AG09309 (cell line): ENCODE results near the gene UNC80.

Experiments
- DNase-seq: peaks from one replicate; pipeline ENCODE4 v3.0.0-alpha.2; 2010; ENCODE audit warnings: low read depth
- H3K4me3 ChIP-seq: 2 replicates; pipeline ENCODE4 v1.5.1; 2011; ENCODE audit warnings: mild to moderate bottlenecking, low read depth, low read length, moderate library complexity; ENCODE audit not compliant: control insufficient read depth
- CTCF ChIP-seq: IDR thresholded peaks from 2 replicates; pipeline ENCODE4 v1.5.1; 2011; ENCODE audit warnings: mild to moderate bottlenecking, low read depth, low read length, inconsistent platforms; ENCODE audit not compliant: insufficient read depth, control insufficient read depth; ENCODE audit errors: missing control alignments

Gene UNC80

DNA sequence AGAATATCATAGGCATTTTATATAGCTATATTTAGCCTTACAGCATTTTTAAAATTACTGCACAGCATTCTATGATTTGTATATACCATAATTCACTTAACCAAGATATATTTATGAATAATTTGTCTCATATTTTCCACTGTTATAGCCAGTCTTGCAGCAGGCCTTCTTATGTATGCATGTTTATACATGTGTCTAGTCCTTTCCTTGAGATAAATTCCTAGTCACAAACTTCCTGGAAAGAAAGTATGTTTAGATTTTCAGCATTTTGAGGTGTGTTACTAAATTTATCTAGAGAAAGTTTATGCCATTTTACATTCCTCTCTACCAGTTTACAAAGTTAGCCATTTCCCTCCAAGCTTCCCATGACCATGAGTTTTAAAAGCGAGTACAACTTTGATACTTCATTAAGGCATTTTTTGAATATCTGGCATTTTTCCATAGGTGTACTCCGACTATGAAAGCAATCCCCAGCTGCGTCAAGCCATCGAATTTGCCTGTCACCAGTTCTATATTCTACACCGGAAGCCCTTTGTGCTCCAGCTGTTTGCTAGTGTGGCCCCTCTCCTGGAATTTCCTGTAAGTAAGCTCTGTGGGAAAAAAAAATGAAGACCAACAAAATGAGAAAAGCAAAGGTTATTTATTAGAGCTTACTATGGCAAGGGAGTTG lies 171.4 kb downstream of the UNC80 start:
- no peak for DNase-seq
- H3K4me3 ChIP-seq: no peak overlapping the region
- TF ChIP-seq CTCF: no peak

DNA sequence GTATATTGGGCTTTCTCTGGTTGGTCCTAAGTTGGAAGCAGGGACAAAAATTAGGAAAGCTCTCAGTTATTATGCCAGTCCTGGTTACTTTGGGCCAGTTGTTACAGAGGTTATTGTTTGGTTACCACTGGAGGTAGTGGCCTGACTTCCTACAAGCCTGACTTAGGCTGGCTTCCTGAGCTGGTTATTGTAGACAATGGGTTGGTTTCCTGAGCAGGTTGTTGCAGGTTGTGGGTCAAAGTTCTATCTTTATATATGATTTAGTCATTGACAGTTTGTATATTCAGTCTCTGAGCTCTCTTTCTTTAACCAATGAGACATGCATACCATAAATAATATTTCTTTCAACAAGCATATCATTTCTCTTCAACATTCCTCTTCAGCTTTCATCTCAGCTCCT lies 172.1 kb downstream of the UNC80 start:
- no peak for DNase-seq
- H3K4me3 ChIP-seq: no peak overlapping the region
- TF ChIP-seq CTCF: no peak

DNA sequence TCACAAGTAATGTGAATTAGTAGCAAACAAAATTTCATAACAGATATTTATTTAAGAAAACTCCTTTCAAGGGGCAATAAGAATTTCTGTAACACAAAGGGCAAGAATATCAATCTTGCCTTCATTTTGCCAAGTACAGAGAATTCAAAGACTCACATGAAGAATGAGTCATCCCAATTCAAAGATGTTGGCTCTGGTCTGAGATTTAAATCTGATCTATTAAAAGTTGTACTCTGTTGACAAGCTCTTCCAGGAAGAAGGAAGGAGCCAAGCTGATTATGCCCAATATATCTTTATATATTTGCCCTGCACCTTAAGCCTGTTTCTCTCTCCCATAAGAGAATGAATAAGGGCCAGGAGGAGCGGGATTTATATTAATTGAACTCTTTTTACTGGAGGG lies 174.9 kb downstream of the UNC80 start:
- no peak for TF ChIP-seq CTCF
- H3K4me3 ChIP-seq: no peak overlapping the region
- DNase-seq: no peak

DNA sequence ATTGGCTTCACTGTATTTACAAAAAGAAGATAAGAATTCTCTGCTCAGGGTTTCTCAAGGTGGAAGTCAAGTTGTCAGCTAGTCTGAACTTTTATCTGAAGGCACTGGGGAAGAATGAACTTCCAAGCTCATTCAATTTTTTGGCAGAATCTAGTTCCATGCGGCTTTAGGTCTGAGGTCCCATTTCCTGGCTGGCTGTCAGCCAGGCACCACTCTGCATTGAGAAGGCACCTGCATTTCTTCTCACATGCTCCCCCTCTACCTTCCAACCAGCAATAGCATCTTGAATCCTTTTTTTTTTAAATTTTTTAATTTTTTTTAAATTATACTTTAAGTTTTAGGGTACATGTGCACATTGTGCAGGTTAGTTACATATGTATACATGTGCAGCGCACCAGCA lies 184.6 kb downstream of the UNC80 start:
- TF ChIP-seq CTCF: no peak
- no peak overlapping the region for H3K4me3 ChIP-seq
- DNase-seq: no peak

- DNase-seq: no peak
- TF ChIP-seq CTCF: no peak
- H3K4me3 ChIP-seq: no peak overlapping the region
Observed at GRCh38 chr2:209958016-209958415, 186.4 kb downstream of the UNC80 start.

DNA sequence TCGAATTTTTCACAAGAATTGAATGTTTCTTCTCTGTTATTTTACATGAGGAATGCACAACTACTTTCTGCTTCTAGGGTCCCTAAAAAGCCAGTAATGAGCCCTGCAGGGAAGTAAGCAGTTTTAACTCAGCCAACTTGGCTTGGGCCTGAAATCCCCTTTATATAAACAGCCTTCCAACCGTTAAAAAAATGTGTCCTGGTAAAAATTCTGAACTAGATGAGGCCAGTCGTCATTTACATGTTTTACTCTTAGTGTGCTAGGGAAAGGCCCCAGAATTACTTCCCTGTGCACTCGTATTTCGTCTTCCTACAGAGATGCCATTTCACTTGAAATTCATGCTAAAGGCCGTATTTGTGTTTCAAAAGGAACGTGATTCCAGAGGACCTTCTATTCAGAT lies 188.4 kb downstream of the UNC80 start:
- no peak for DNase-seq
- TF ChIP-seq CTCF: no peak
- no peak overlapping the region for H3K4me3 ChIP-seq
